Erythroblast (primary cell): ENCODE measurements around the gene SCN2A.

Source experiments
- GATA1 ChIP-seq: IDR thresholded peaks from 2 replicates; pipeline ENCODE4 v1.6.1; 2011; ENCODE audit warnings: low read depth, mild to moderate bottlenecking, control low read depth, low read length, moderate library complexity
- POLR2A ChIP-seq: IDR thresholded peaks from 2 replicates; pipeline ENCODE4 v1.6.1; 2011; ENCODE audit warnings: mild to moderate bottlenecking, low read length

GRCh38 chr2:165313509-165313908 lies 74.3 kb downstream of the SCN2A start:
- TF ChIP-seq POLR2A: no peak
- TF ChIP-seq GATA1: no peak
